Nephron progenitor cell (in vitro differentiated cells): Measurements from ENCODE around the gene PCDHGA9.
"Not testable (repeated sequence)": the region's sequence is repeated elsewhere in the genome, so short reads cannot be mapped to it uniquely, and the experiment has no call there.

Source experiments
- DNase-seq: peaks from one replicate; pipeline ENCODE4 v3.0.0; 2021
- H3K27ac Mint-ChIP-seq: 2 replicates; pipeline ENCODE4 v1.8.0; 2021; ENCODE audit warnings: mild to moderate bottlenecking, moderate library complexity, mixed read lengths
- H3K27me3 Mint-ChIP-seq: 2 replicates; pipeline ENCODE4 v1.8.0; 2021; ENCODE audit warnings: mild to moderate bottlenecking, low read depth, mixed read lengths; ENCODE audit not compliant: poor library complexity
- H3K36me3 Mint-ChIP-seq: 2 replicates; pipeline ENCODE4 v1.8.0; 2021; ENCODE audit warnings: low read depth, mixed read lengths
- H3K4me1 Mint-ChIP-seq: 2 replicates; pipeline ENCODE4 v1.8.0; 2021; ENCODE audit warnings: mixed read lengths
- H3K4me3 Mint-ChIP-seq: 2 replicates; pipeline ENCODE4 v1.8.0; 2021; ENCODE audit warnings: mild to moderate bottlenecking, moderate library complexity, mixed read lengths
- H3K9me3 Mint-ChIP-seq: 2 replicates; pipeline ENCODE4 v1.8.0; 2021; ENCODE audit warnings: mild to moderate bottlenecking, moderate library complexity, mixed read lengths
- CTCF ChIP-seq: fragments of 200-600 bp; sonication (generic); IDR thresholded peaks from 2 replicates; pipeline ENCODE4 v1.5.0; 2021; ENCODE audit warnings: antibody characterized with exemption

The PCDHGA9 gene

GRCh38 chr5:141431286-141431685, 28.7 kb downstream of the PCDHGA9 start:
- no peak for TF ChIP-seq CTCF
- no peak for DNase-seq
- peaks cover 99% of the 10 kb centered on the region for H3K36me3 Mint-ChIP-seq
- no peak overlapping the region for H3K27ac Mint-ChIP-seq
- H3K27me3 Mint-ChIP-seq: no peaks in the 10 kb centered on the region
- no peak overlapping the region for H3K4me3 Mint-ChIP-seq
- H3K9me3 Mint-ChIP-seq: peaks cover 100% of the 10 kb centered on the region
- no peaks in the 10 kb centered on the region for H3K4me1 Mint-ChIP-seq

GRCh38 chr5:141432308-141432707, 29.7 kb downstream of the PCDHGA9 start:
- not testable (repeated sequence) for H3K27ac Mint-ChIP-seq, H3K27me3 Mint-ChIP-seq, H3K4me1 Mint-ChIP-seq, DNase-seq, H3K4me3 Mint-ChIP-seq
- Mint-ChIP-seq H3K36me3 (peaks cover 99% of the 10 kb centered on the region), H3K9me3 (peaks cover 100% of the 10 kb centered on the region)

GRCh38 chr5:141432726-141433125, 30.1 kb downstream of the PCDHGA9 start:
- Mint-ChIP-seq H3K9me3 (peaks cover 100% of the 10 kb centered on the region), H3K36me3 (peaks cover 99% of the 10 kb centered on the region)
- H3K27ac Mint-ChIP-seq, H3K4me1 Mint-ChIP-seq, DNase-seq, H3K27me3 Mint-ChIP-seq, H3K4me3 Mint-ChIP-seq: not testable (repeated sequence)

GRCh38 chr5:141434006-141434405, 31.4 kb downstream of the PCDHGA9 start:
- no peaks in the 10 kb centered on the region for H3K27me3 Mint-ChIP-seq
- no peaks in the 10 kb centered on the region for H3K4me1 Mint-ChIP-seq
- H3K4me3 Mint-ChIP-seq: no peak overlapping the region
- H3K9me3 Mint-ChIP-seq: peaks cover 95% of the 10 kb centered on the region
- H3K27ac Mint-ChIP-seq: no peak overlapping the region
- TF ChIP-seq CTCF: no peak
- peaks cover 94% of the 10 kb centered on the region for H3K36me3 Mint-ChIP-seq
- no peak for DNase-seq

- TF ChIP-seq CTCF: no peak
- H3K27ac Mint-ChIP-seq: no peak overlapping the region
- H3K4me3 Mint-ChIP-seq: no peak overlapping the region
- no peak for DNase-seq
- no peaks in the 10 kb centered on the region for H3K4me1 Mint-ChIP-seq
- peaks cover 93% of the 10 kb centered on the region for H3K36me3 Mint-ChIP-seq
- no peaks in the 10 kb centered on the region for H3K27me3 Mint-ChIP-seq
- H3K9me3 Mint-ChIP-seq: peaks cover 93% of the 10 kb centered on the region
These were observed 34.6 kb downstream of the PCDHGA9 start for GRCh38 chr5:141437221-141437620.

DNA sequence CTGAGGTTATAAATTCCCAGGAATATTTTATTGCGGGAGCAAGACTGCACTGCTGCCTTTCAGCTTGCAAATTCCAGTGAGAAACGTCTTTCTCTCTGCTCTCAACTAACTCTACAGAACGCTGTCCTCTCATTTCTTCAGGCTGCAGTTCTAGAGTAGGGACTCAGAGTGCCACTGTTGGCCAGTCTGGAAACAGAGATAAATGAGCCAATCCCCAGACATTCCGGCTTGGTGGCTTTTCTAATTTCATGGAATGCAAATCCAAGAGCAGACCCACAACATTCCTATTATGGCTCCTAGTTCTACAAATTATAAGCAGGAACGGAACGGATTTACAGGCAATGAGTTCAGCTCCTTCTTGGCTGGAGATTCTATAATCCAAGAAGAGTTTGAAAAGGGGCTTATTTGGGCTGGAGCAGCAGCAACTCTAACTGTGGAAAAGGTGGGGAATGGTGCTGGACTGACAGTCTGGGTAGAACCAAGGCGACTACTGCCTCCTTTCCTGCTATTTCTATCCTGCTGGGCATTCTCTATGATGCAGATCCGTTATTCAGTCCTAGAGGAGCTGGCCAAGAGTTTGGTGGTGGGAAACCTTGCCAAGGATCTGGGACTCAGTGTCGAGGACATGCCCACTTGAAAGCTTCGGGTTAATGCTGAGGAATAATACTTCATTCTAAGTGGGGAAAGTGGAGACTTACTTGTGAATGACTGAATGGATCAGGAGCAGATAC, 37.0 kb downstream of the PCDHGA9 start:
- H3K27me3 Mint-ChIP-seq: no peaks in the 10 kb centered on the region
- H3K9me3 Mint-ChIP-seq: peaks cover 90% of the 10 kb centered on the region
- peaks cover 92% of the 10 kb centered on the region for H3K36me3 Mint-ChIP-seq
- no peak overlapping the region for H3K4me3 Mint-ChIP-seq
- no peak overlapping the region for H3K27ac Mint-ChIP-seq
- TF ChIP-seq CTCF: no peak
- DNase-seq: no peak
- H3K4me1 Mint-ChIP-seq: no peaks in the 10 kb centered on the region

- no peak for TF ChIP-seq CTCF
- Mint-ChIP-seq H3K4me3 (no peak overlapping the region), H3K36me3 (peaks cover 92% of the 10 kb centered on the region), H3K4me1 (no peaks in the 10 kb centered on the region), H3K9me3 (peaks cover 89% of the 10 kb centered on the region), H3K27me3 (no peaks in the 10 kb centered on the region), H3K27ac (no peak overlapping the region)
- DNase-seq: no peak
These were observed 37.8 kb downstream of the PCDHGA9 start for GRCh38 chr5:141440341-141440740.
